GM21528 (cell line): Measurements from ENCODE around the gene ASTN2.
"Not testable (repeated sequence)": the region's sequence is repeated elsewhere in the genome, so short reads cannot be mapped to it uniquely, and the experiment has no call there.

Experiments used
- ATAC-seq: cut with Tn5 transposase; IDR thresholded peaks from one replicate; pipeline ENCODE4 v1.9.1; 2021; ENCODE audit warnings: mild to moderate bottlenecking, moderate library complexity; ENCODE audit not compliant: unreplicated experiment, low FRiP score

The ASTN2 gene

DNA sequence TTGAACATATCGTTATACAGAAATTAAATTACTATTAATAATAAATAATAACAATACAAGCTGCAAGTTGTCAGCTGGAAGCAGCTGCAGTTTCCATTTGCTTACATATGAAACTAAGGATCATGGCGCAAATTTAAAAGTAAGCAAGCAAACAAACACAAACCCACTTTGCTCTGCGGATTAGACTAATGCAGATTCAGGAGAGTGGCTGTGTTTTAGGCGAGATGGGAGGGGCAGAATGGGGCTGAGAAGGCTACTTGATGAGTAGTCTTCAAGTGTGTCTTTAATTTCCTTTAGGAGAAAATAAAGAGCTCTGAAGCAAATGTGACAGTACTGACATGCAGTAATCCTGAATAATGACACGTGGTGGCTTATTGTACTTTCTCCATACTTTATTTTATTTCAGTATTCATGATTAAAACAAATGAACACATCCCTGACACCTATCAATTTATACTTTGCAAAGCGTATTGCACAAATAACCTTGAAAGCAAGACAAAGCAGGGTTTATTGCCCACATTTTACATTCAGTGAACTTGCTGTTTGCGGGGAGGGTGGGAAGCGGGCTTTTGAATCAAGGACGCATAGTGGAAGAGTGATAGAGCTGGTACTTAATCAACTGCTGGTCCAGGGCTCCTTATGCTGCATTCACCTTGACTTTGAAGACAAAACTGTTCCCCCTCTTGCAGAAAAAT is 949.1 kb downstream of the ASTN2 start:
- ATAC-seq = no peak

DNA sequence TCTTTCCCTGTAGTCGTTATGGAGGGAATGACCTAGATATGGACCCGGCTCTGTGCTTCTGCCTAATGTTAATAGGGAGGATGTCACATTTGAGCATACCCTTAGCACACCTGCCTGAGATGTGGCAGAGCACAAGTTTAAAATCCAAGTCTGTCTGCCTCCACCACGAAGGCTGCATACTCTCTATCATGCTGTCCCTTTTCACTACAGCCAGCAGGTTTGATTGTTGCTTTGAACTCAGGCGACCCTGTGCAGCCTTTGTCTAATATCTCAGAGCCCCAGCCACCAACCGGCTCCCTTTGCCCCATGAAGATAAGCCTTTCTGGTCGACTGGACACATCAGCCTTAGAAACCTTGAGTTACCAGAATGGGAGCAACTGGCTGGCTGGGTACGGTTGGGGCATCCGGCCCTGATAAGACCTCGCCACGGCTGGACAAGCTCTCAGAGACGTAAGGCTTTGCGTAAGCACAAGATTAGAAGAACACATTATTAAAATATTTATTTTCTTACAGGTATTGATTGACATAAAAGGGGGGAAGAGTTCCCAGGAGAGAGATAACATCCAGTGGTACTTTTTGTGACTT is 949.8 kb downstream of the ASTN2 start:
- no peak for ATAC-seq

DNA sequence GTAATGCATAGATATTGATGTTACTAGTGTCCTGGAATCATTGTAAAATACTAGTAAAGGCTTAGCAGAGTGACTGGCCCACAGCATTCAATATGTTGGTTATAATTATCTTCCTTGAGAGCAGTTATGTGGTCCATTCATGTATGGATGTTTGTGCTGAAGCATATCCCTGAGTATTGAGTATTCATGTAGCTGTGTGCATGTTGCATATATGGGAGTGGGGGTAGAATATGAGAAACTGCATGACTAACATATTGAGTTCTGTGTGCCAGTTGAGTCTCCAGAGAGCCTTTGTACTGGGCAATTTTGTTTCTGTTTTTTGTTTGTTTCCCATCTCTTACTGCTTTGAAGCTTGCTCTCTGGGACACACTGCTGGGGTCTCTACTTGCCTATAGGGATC is 950.4 kb downstream of the ASTN2 start:
- ATAC-seq = no peak

DNA sequence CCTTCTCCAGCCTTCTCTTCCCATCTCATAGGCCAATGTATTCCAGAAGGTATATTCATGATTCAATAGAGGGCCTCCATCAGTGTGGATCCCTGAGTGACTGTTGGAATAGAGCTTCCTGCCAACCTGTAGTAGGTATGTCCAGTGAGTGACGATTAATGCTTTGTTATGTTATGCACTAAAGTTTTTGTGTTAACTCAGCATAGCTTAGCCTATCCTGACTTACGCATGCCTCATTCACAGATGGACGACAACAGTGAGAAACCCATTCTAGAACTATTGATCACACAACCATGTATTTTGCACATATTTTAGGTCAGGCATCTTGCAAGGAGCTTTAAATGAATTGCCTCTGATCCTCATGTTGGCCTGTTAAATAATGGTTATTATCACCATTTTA is 953.2 kb downstream of the ASTN2 start:
- no peak for ATAC-seq

DNA sequence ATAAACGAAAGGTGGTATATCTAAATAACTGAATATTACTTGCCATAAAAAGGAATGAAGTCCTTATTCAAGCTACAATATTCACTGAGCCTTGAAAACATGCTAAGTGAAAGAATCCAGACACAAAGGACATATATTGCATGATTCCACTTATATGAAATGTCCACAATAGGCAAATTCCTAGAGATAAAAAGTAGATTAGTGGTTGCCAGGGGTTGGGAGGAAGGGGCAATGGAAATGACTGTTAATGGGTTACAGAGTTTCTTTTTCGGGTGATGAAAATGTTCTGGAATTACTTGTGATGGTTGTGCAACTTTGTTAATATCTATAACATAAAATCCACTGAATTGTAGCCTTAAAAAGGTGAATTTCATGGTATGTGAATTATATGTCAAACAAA is 954.8 kb downstream of the ASTN2 start:
- ATAC-seq = no peak

DNA sequence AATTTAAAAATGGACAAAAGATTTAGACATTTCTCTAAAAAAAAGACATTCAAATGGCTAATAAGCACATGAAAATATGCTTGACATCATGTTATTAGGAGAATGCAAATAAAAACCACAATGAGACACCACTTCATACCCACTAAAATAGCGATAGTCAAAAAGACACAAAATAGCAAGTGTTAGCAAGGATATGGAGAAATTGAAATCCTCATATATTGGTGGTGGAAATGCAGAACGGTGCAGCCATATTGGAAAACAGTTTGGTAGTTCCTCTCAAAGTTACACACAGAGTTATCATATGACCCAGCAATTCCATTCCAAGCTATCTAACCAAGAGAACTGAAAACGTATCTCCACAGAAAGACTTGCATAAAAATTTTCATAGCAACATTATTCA is 955.3 kb downstream of the ASTN2 start:
- no peak for ATAC-seq

DNA sequence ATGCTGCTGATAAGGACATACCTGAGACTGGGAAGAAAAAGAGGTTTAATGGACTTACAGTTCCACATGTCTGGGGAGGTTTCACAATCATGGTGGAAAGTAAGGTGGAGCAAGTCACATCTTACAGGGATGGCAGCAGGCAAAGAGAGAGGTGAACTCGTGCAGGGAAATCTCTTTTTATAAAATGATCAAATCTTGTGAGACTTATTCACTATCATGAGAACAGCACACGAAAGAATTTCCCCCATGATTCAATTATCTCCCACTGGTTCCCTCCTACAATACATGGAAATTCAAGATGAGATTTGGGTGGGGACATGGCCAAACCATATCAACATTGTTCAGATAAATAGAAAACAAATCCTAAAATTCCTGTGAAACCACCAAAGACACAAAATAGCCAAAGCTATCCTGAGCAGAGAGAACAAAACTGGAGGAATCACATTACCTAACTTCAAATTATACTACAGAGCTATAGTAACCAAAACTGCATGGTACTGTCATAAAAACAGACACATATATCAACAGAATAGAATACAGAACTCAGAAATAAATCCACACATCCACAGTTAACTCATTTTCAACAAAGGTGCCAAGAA is 958.3 kb downstream of the ASTN2 start:
- ATAC-seq = no peak

DNA sequence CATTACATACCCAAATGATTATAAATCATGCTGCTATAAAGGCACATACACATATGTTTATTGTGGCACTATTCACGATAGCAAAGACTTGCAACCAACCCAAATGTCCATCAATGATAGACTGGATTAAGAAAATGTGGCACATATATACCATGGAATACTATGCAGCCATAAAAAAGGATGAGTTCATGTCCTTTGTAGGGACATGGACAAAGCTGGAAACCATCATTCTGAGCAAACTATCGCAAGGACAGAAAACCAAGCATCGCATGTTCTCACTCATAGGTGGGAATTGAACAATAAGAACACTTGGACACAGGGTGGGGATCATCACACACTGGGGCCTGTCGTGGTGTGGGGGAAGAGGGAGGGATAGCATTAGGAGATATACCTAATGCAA is 960.3 kb downstream of the ASTN2 start:
- ATAC-seq = not testable (repeated sequence)

DNA sequence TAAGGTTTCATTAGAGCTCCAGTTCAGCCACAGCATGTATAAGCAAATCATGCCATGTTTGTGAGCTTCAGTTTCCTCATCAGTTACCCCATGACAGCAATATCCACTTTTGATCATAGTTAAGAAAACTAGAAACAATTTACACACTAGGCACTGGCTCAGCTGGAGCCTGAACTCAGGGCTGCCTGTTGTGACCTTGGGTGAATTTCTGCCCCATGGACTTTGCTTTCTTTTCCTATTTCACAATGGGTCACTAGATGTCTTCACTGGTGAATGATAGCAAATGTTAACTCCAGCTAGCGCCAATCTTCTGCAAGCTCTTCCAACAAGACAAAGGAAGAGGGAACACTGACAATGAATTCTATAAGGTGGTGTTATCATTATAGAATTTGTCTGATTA is 961.1 kb downstream of the ASTN2 start:
- no peak for ATAC-seq

DNA sequence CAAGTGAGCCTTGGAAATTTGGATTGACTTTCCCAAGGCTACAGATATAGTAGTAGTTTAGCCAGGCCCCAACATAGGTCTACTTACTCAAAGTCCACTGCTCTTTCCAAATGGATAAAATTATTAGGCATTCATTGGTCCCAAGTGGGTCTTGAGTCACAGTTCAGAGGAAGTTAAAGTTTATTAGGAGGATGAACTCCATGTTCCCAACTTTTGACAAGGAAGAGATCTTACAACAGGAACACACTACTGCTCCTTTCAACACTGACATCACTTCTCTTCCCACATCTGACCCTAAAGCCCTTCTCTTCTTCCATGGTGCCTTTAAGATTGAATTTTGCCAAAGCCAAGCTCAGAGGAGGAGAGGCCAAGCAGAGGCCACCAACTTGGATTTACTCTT is 962.2 kb downstream of the ASTN2 start:
- ATAC-seq = no peak

DNA sequence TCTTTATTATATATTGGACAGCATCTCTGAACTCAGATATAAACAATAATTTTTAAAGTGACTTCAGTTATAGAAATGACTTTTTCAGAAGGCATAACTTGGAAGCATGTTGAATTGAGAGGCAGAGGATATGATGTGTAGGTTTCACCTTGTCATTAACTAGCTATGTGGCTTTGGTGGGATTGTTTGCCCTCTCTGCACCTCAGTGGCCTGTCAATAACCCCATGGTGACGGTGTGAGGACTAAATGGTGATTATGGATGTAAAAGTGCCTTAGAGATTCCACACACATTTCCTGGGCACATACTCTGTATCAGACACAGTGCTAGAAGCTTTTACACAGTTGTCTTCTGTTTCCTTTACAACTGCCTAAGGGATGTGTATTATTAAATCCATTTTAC is 962.6 kb downstream of the ASTN2 start:
- ATAC-seq = no peak

DNA sequence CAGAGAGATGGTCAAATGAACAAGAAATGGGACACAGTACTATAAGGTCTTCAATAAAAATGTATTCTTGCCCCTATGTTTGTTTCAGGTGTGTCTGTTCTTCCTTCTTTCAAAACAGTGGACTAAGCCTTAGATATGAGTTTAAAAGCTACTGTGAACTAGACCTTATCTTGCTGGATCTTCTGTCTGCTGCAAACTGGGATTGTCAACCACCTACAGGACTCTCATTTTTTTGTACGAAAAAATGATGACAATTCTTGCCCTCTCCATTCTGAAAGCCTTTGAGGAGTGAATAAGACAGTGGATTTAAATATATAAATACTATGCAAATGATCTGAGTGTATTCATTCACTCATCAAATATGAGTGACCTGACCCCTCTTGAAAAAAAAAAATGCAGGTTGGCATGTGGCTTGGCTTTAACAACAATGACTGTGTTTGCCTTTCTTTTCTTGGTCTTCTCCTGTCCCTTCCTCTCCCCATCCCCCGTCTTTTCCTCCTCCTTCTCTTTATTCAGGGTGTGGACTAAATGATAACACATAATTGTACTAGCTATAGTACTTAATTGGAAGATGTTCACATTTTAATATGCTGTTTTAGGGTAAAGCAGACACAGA is 963.2 kb downstream of the ASTN2 start:
- ATAC-seq = no peak

DNA sequence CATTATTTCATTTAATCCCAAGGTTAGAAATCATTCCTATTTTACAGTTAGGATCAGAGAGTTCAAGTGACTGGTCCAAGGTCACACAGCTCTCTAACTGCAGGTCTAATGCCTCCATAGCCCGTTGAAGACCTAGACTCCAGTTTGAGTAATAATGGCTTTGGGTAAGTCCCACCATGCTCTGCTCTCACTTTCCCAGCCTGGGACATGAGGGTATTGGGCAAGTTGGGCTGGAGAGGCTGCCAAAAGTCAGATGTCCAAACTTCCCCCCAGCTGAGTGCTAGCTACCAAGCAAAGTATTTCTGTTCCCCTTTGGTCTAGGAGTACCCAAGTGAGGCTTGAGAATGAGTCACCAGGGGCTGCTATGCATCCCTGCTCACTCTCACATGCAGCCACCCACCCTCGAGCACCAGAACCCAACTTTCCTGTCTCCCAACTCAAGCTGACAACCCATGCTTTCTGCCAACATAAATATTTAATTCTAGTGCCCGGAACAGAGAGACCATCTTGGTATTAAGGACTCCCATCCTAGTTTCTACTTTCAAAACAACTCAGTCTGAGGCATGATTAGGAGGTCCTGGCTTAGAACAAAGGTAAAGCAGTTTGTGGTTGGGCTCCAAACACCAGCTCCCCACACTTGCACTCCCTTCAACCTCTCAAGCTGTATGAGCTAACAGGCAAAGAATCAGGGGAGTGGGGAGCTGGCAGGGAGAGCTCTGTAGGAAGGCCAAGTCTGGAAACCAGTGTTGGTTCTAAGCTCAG is 964.3 kb downstream of the ASTN2 start:
- ATAC-seq = peak; percentile 88

DNA sequence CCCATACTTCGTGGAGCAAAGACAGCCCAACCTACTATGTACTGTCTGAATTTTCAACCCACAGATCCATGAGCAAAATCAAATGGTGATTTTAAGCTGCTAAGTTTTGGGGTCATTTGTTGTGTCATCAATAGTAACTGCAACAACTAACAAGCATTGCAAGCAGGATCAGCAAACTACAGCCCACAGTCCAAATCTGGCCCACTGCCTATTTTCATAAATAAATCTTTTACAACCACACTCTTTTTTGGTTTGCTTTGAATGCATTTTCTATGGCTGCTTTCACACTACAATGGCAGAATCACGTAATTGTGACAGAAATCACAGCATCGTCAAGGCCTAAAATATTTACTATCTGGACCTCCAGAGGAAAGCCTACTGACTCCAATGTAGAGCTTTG is 964.9 kb downstream of the ASTN2 start:
- no peak for ATAC-seq

DNA sequence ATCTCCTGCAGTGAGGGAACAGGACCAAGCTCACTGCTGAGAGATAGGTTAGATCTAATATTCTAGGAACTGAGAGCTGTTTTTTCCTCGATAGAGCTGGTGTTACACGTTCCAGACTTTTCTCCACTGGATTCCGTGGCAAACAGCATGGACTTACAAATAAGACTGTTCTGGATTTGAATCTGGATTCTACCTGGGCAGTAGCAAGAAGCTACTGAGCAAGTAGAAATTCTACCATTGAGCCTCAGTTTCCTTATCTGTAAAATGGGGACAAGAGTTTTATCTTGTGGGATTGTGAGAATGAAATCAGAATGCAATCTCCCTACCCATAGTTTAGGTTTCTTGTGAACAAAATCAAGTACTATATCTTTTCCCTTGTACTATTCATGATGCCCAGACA is 966.4 kb downstream of the ASTN2 start:
- ATAC-seq = no peak

DNA sequence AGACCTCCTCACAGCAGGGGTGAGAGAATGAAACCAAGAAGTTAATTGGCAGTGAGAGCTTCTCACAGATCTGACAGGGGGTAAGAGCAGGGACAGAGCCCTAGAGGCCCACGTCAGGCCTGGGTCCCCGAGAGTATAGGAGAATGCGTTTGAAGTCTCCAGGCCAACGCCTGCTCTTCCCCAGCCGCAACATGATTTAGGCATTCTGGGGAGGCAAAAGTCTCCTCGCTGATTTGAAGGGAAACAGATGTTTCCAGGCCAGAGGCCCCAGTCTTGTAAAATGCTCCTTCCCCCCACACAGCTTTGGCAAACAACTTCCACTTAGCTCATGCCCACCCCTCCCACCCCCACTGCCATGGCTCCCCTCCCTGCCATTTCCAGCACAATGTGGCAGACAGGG is 966.9 kb downstream of the ASTN2 start:
- ATAC-seq = no peak

DNA sequence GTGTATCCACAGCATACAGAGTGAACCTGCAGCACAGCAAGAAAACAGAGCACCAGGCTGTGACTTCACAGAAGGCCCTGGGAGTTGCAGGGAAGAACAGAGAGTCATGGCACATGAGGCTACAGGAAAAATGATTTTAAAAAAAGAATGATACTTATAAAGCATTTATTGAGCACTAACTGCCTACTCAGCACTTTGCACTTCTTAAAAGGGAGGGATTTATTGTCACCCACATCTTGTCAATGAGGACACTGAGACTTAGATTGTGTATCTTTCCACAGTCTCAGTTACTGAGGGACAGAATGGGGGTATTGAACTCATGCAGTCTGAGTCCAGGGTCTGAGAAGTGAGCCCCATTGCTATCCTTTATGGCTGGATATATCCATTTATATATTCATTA is 972.3 kb downstream of the ASTN2 start:
- no peak for ATAC-seq

DNA sequence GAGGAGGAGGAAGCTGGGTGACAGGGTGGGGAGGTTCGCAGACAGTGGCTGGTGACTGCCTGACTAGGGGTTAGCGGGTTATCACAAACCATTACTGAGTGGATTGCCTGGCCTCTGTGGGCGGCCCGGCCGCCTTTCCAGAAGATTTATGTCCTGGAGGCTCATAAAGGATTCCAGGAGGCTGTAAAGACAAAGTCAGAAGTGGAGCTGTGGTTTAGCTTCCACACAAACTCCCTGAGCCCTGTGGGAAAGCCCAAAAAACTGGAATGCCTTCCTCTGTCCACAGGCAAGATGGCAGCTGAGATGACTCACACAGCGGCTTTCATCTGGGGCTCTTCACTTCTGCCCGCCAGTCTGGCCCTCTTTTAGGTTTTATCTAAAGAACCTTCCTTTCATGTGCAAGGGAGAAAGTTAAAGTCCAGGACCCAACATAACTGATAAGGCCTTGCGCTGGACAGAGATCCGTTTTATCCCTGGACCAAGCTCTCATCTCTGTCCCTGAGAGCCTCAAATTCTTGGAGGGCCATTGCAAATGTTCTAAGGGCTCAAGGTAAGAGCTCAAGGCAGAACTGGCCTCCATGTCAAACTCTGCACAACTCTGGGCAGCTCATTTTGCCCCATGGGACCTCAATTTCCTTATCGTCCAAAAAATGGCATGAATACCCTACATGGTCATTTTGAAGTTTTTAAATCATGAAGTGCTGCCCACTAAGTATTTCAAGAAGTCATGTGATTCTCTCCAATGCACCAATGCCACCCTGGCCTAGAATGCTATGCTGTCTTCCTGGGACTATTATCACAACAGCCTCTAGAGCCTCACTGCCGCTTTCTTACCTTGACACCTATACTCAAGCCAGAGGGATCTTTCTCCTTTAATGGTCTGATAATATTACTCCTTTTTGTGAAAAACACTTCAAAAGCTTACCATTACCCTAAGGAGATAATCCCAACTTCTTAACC is 977.2 kb downstream of the ASTN2 start:
- ATAC-seq = no peak

DNA sequence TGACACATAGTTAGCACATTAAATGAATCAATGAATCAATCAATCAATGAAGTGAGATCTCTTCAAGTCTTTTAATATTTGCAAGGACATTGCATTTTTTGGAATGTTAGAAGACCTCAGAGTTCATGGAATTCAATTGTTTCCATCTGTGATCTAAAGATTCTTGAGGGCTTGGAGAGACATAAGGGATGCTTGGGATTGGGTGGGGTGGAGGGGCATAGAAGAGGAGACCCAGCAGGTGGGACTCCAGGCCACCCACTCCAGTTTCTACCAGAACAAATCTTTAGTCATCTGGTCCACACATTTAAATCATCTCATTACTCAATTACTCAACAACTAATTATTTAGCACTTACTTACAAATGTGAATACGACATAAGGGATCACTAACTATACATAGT is 978.7 kb downstream of the ASTN2 start:
- ATAC-seq = no peak

DNA sequence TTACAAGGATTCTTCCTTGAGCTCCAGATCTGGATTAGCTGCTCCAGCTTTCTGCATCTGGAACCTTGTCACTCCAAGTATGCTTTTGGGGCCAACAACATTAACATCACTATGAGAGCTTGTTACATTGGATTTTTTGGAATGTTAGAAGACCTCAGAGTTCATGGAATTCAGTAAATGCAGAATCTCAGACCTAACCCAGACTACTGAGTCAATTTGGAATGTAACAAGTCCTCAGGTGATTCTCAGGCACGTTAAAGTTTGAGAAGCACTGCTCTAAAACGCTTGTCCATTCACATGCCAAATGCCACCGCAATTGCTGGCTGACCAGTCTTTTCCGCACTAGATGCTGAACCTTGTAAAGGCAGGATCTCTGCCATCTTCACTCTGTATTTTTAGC is 979.2 kb downstream of the ASTN2 start:
- no peak for ATAC-seq
